OCI-LY7 (cell line): ENCODE data around the gene TFF2. TPM values are rescaled to one million over a fixed set of nuclear protein-coding genes. Genes with fewer than 3 reads are reported as not detected.

Experiments
- BruUV-seq: library from RNA; stranded (reverse); fragments of 400-500 nt; replicated peaks from 2 replicates; lab custom pipeline; 2021; lab: Mats Ljungman, UMichigan
- CTCF ChIA-PET: fragments of 300-600 bp; sonication (Branson Sonifier 250); formaldehyde crosslinking; loops from one replicate; lab custom pipeline; 2022; ENCODE audit warnings: antibody characterized with exemption; ENCODE audit not compliant: unreplicated experiment; lab: Charles Lee
- POLR2A ChIA-PET: fragments of 300-600 bp; sonication (Branson Sonifier 250); formaldehyde crosslinking; loops from one replicate; lab custom pipeline; 2022; ENCODE audit warnings: antibody characterized with exemption; lab: Charles Lee
- DNase-seq: peaks from one replicate; pipeline ENCODE4 v3.0.0-alpha.2; 2015; ENCODE audit warnings: low spot score
- H2AFZ ChIP-seq: fragments of 200-600 bp; sonication (generic), shearing (Covaris generic); 2 replicates; pipeline ENCODE4 v1.6.1; 2014; ENCODE audit warnings: mild to moderate bottlenecking, antibody characterized with exemption, low read length, moderate library complexity
- H3K27ac ChIP-seq: fragments of 200-600 bp; sonication (generic); 2 replicates; pipeline ENCODE4 v1.5.1; 2014; ENCODE audit warnings: mixed run types, low read depth, mild to moderate bottlenecking, moderate library complexity, low read length, inconsistent platforms; ENCODE audit not compliant: poor library complexity, severe bottlenecking
- H3K36me3 ChIP-seq: fragments of 200-600 bp; sonication (generic); 2 replicates; pipeline ENCODE4 v1.6.1; 2014; ENCODE audit warnings: mild to moderate bottlenecking, antibody characterized with exemption, low read length, moderate library complexity, mixed read lengths; ENCODE audit not compliant: insufficient read depth
- H3K4me1 ChIP-seq: fragments of 200-600 bp; sonication (generic); 2 replicates; pipeline ENCODE4 v1.5.1; 2014; ENCODE audit warnings: mild to moderate bottlenecking, low read length; ENCODE audit not compliant: insufficient read depth, poor library complexity, severe bottlenecking
- H3K4me2 ChIP-seq: fragments of 200-600 bp; sonication (generic); 2 replicates; pipeline ENCODE4 v1.6.1; 2014; ENCODE audit warnings: mild to moderate bottlenecking, low read length
- H3K4me3 ChIP-seq: fragments of 200-600 bp; sonication (generic); 2 replicates; pipeline ENCODE4 v1.5.1; 2014; ENCODE audit warnings: mild to moderate bottlenecking, low read depth, low read length; ENCODE audit not compliant: poor library complexity, severe bottlenecking
- H3K79me2 ChIP-seq: fragments of 200-600 bp; sonication (generic); 2 replicates; pipeline ENCODE4 v1.6.1; 2016; ENCODE audit warnings: low read depth, mild to moderate bottlenecking, low read length, moderate library complexity, mixed read lengths; ENCODE audit not compliant: insufficient read depth
- H3K9me2 ChIP-seq: fragments of 200-600 bp; sonication (generic); 2 replicates; pipeline ENCODE4 v1.6.1; 2016; ENCODE audit warnings: mild to moderate bottlenecking, low read length, mixed read lengths; ENCODE audit not compliant: insufficient read depth
- H3K9me3 ChIP-seq: fragments of 200-600 bp; sonication (generic); 2 replicates; pipeline ENCODE4 v1.6.1; 2014; ENCODE audit warnings: mild to moderate bottlenecking, mixed run types, low read length, mixed read lengths
- H4K20me1 ChIP-seq: fragments of 200-600 bp; sonication (generic); 2 replicates; pipeline ENCODE4 v1.6.1; 2014; ENCODE audit warnings: mild to moderate bottlenecking, antibody characterized with exemption, low read length, moderate library complexity, mixed read lengths; ENCODE audit not compliant: insufficient read depth
- CTCF ChIP-seq: fragments of 200-600 bp; sonication (generic); conservative IDR thresholded peaks from 2 replicates; pipeline ENCODE4 v1.5.1; 2014; ENCODE audit warnings: mild to moderate bottlenecking, antibody characterized with exemption, low read length, moderate library complexity, mixed read lengths
- EZH2phosphoT487 ChIP-seq: fragments of 200-600 bp; sonication (generic); IDR thresholded peaks from 2 replicates; pipeline ENCODE4 v1.6.1; 2018; ENCODE audit warnings: low read depth, borderline replicate concordance, mild to moderate bottlenecking, mixed run types, antibody characterized with exemption, low read length, moderate library complexity, mixed read lengths
- intact Hi-C: fragments of 100-400 bp; cut with micrococcal nuclease; formaldehyde crosslinking; loops from one replicate; pipeline ENCODE4 v1.10.0; 2022; ENCODE audit not compliant: unreplicated experiment
- total RNA-seq, 2 experiments: library from RNA; depleted of rRNA in 1 of 2; stranded (reverse); fragments of >200 nt in 1 of 2; shearing (Covaris generic) in 1 of 2; gene quantifications; 2 replicates each; pipeline ENCODE4 v1.2.3, GENCODE V29; 2014 to 2022

Gene TFF2
- total RNA-seq, 2 experiments from 2014 or later: not detected

DNA sequence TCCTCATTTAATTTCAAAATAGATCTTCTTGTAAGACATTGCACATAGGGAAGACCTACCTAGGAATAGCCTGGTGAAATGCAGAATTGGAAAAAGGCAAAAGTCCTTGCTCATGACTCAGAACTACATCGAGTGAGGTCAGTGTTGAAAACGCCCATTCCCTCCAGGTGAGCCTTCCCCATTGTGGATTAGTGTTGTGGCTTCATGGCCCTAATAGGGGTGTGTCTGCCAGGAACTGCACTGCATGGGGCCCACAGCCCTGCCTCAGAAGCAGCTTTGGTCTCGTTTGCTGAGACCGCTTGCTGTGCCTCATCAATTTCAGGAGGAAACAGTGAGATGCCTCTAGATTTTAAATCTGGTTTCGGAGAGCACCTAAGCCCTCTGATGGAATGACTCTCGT, 52.6 kb downstream of the TFF2 start:
- ChIA-PET POLR2A (interaction anchor here (1.1 kb wide), 1 partner anchor 28 kb away, joined by 3 read pairs; no protein-coding TSS in a partner anchor), CTCF (no interaction called here)
- DNase-seq: no peak
- Histone ChIP-seq H3K9me2 (no peaks in the 10 kb centered on the region), H3K4me2 (no peak overlapping the region), H3K79me2 (no peaks in the 10 kb centered on the region), H3K4me3 (no peak overlapping the region), H3K4me1 (no peaks in the 10 kb centered on the region), H3K9me3 (no peaks in the 10 kb centered on the region), H3K27ac (no peak overlapping the region), H2AFZ (no peak overlapping the region), H3K36me3 (peaks cover 26% of the 10 kb centered on the region), H4K20me1 (no peaks in the 10 kb centered on the region)
- BruUV-seq: no TSS peak
- intact Hi-C loops: no loop called here
- no peak for TF ChIP-seq EZH2phosphoT487
- TF ChIP-seq CTCF: no peak

GRCh38 chr21:42297377-42297776, 53.4 kb downstream of the TFF2 start:
- BruUV-seq: no TSS peak
- TF ChIP-seq EZH2phosphoT487 (no peak), CTCF (no peak)
- Histone ChIP-seq H2AFZ (no peak overlapping the region), H3K9me3 (peaks cover 7% of the 10 kb centered on the region; the same call in 1 of the 2 replicates), H3K4me1 (no peaks in the 10 kb centered on the region), H3K4me3 (no peak overlapping the region), H3K27ac (no peak overlapping the region), H4K20me1 (no peaks in the 10 kb centered on the region), H3K4me2 (no peak overlapping the region), H3K36me3 (peaks cover 35% of the 10 kb centered on the region), H3K9me2 (no peaks in the 10 kb centered on the region), H3K79me2 (no peaks in the 10 kb centered on the region)
- intact Hi-C loops: no loop called here
- no peak for DNase-seq
- POLR2A ChIA-PET: no interaction called here
- CTCF ChIA-PET: no interaction called here

- no peak for DNase-seq
- ChIA-PET CTCF (no interaction called here), POLR2A (no interaction called here)
- Histone ChIP-seq H3K9me2 (no peaks in the 10 kb centered on the region), H3K4me2 (no peak overlapping the region), H3K27ac (no peak overlapping the region), H3K79me2 (no peaks in the 10 kb centered on the region), H3K4me1 (no peaks in the 10 kb centered on the region), H2AFZ (no peak overlapping the region), H3K36me3 (peaks cover 43% of the 10 kb centered on the region), H4K20me1 (no peaks in the 10 kb centered on the region), H3K9me3 (peaks cover 7% of the 10 kb centered on the region; the same call in 1 of the 2 replicates), H3K4me3 (no peak overlapping the region)
- BruUV-seq: no TSS peak
- TF ChIP-seq EZH2phosphoT487 (no peak), CTCF (no peak)
- intact Hi-C loops: no loop called here
These were observed 54.3 kb downstream of the TFF2 start for GRCh38 chr21:42296501-42296900.

Other genes starting within 250 kb of the TFF2 start
- 13.2 and 16.7 TPM in 2 replicates for gene ABCG1, start 131.9 kb downstream of the TFF2 start, total RNA-seq (2014; rRNA removed; shearing (Covaris generic))
- gene ABCG1, start 131.9 kb downstream of the TFF2 start, total RNA-seq (2022): 17.3 and 18.8 TPM in 2 replicates
- not detected in 2 replicates for gene TFF3, start 35.6 kb downstream of the TFF2 start, total RNA-seq (2014; rRNA removed; shearing (Covaris generic))
- gene TFF3, start 35.6 kb downstream of the TFF2 start, total RNA-seq (2022): not detected in 2 replicates
- gene TFF1, start 15.5 kb upstream of the TFF2 start, total RNA-seq (2014; rRNA removed; shearing (Covaris generic)): not detected in 2 replicates
- gene TFF1, start 15.5 kb upstream of the TFF2 start, total RNA-seq (2022): not detected in 2 replicates
- gene TMPRSS3, start 45.1 kb upstream of the TFF2 start, total RNA-seq (2014; rRNA removed; shearing (Covaris generic)): not detected in 2 replicates
- gene TMPRSS3, start 45.1 kb upstream of the TFF2 start, total RNA-seq (2022): not detected in 2 replicates
- gene UBASH3A, start 52.9 kb upstream of the TFF2 start, total RNA-seq (2014; rRNA removed; shearing (Covaris generic)): not detected in 2 replicates
- gene UBASH3A, start 52.9 kb upstream of the TFF2 start, total RNA-seq (2022): not detected in 2 replicates
- gene RSPH1, start 145.2 kb upstream of the TFF2 start, total RNA-seq (2014; rRNA removed; shearing (Covaris generic)): 1.9 and 3.9 TPM in 2 replicates
- gene RSPH1, start 145.2 kb upstream of the TFF2 start, total RNA-seq (2022): 2.5 and 3.5 TPM in 2 replicates
- 20.5 and 27.6 TPM in 2 replicates for gene SLC37A1, start 162.9 kb upstream of the TFF2 start, total RNA-seq (2014; rRNA removed; shearing (Covaris generic))
- gene SLC37A1, start 162.9 kb upstream of the TFF2 start, total RNA-seq (2022): 22.5 and 29.4 TPM in 2 replicates